DMS79 (cell line): Measurements from ENCODE around the gene LUC7L.
"Not testable (repeated sequence)": the region's sequence is repeated elsewhere in the genome, so short reads cannot be mapped to it uniquely, and the experiment has no call there.

Experiments
- DNase-seq: peaks from one replicate; lab custom pipeline; 2025; lab: John Stamatoyannopoulos, UW

LUC7L gene

GRCh38 chr16:179211-180092, 49.8 kb downstream of the LUC7L start:
- no peak for DNase-seq

GRCh38 chr16:178668-179015, 50.6 kb downstream of the LUC7L start:
- no peak for DNase-seq

GRCh38 chr16:177981-178667, 51.1 kb downstream of the LUC7L start:
- no peak for DNase-seq

- no peak for DNase-seq
These were observed 51.8 kb downstream of the LUC7L start for GRCh38 chr16:177394-177822.

- DNase-seq = not testable (repeated sequence)
These were observed 52.5 kb downstream of the LUC7L start, which contains the start of gene HBA1 for GRCh38 chr16:176477-177382. Gene HBA1, plus strand, starts transcription at chr16:176680. Its CDS starts 37 bp downstream, at chr16:176717.

- not testable (repeated sequence) for DNase-seq
These were observed 53.2 kb downstream of the LUC7L start for GRCh38 chr16:176006-176405.

- no peak for DNase-seq
These were observed 54.0 kb downstream of the LUC7L start for GRCh38 chr16:175011-175949.

GRCh38 chr16:173928-174769, 55.1 kb downstream of the LUC7L start:
- DNase-seq = not testable (repeated sequence)

GRCh38 chr16:173211-173854, 55.9 kb downstream of the LUC7L start:
- not testable (repeated sequence) for DNase-seq

- not testable (repeated sequence) for DNase-seq
These were observed 56.8 kb downstream of the LUC7L start, which contains the start of gene HBA2 for GRCh38 chr16:172374-172941. Gene HBA2, plus strand, starts transcription at chr16:172876. Its CDS starts 37 bp downstream, at chr16:172913.

GRCh38 chr16:170788-171187, 58.5 kb downstream of the LUC7L start:
- DNase-seq = no peak

GRCh38 chr16:170088-170507, 59.2 kb downstream of the LUC7L start:
- not testable (repeated sequence) for DNase-seq

- no peak for DNase-seq
These were observed 60.2 kb downstream of the LUC7L start for GRCh38 chr16:169014-169413.

GRCh38 chr16:168424-168823, 60.8 kb downstream of the LUC7L start:
- DNase-seq = peak; percentile 27

GRCh38 chr16:167122-167690, 62.0 kb downstream of the LUC7L start:
- DNase-seq = no peak

GRCh38 chr16:166375-167121, 62.7 kb downstream of the LUC7L start:
- DNase-seq = no peak

- no peak for DNase-seq
These were observed 63.5 kb downstream of the LUC7L start, which contains the start of gene HBM for GRCh38 chr16:165539-166374. Gene HBM, plus strand, starts transcription at chr16:165978. Its CDS starts 20 bp downstream, at chr16:165998.
